GM23338 (cell line): Measurements from ENCODE around the gene KCNMA1. TPM values are rescaled to one million over a fixed set of nuclear protein-coding genes. Genes with fewer than 3 reads are reported as not detected.

Source experiments
- ATAC-seq: fragments of 200-7000 bp; cut with Tn5 transposase; 3 replicates; pipeline ENCODE4 v1.9.1; 2020
- DNase-seq: peaks from one replicate; pipeline ENCODE4 v3.0.0-alpha.2; 2015; ENCODE audit warnings: low spot score
- H2AFZ ChIP-seq: fragments of 200-600 bp; sonication (generic); 2 replicates; pipeline ENCODE4 v1.8.0; 2016; ENCODE audit warnings: antibody characterized with exemption, mild to moderate bottlenecking, moderate library complexity
- H3F3A ChIP-seq: fragments of 200-600 bp; sonication (generic); replicated peaks from 2 replicates; pipeline ENCODE4 v1.8.0; 2017; ENCODE audit warnings: antibody characterized with exemption, mixed run types, low read depth
- H3K27ac ChIP-seq: fragments of 200-600 bp; sonication (generic); 2 replicates; pipeline ENCODE4 v1.6.1; 2016; ENCODE audit warnings: low read depth
- H3K27me3 ChIP-seq: fragments of 200-600 bp; sonication (generic); 2 replicates; pipeline ENCODE4 v1.8.0; 2016; ENCODE audit warnings: mild to moderate bottlenecking, mixed run types, moderate library complexity; ENCODE audit not compliant: insufficient read depth
- H3K36me3 ChIP-seq: fragments of 200-600 bp; sonication (generic); 2 replicates; pipeline ENCODE4 v1.8.0; 2016; ENCODE audit warnings: mild to moderate bottlenecking; ENCODE audit not compliant: insufficient read depth
- H3K4me1 ChIP-seq: fragments of 200-600 bp; sonication (generic); 2 replicates; pipeline ENCODE4 v1.8.0; 2016; ENCODE audit warnings: mild to moderate bottlenecking, moderate library complexity; ENCODE audit not compliant: insufficient read depth
- H3K4me2 ChIP-seq: fragments of 200-600 bp; sonication (generic); 2 replicates; pipeline ENCODE4 v1.7.1; 2017; ENCODE audit warnings: mixed run types
- H3K4me3 ChIP-seq: fragments of 200-600 bp; sonication (generic); 2 replicates; pipeline ENCODE4 v1.6.1; 2016; ENCODE audit warnings: mixed run types
- H3K79me2 ChIP-seq: fragments of 200-600 bp; sonication (generic); replicated peaks from 2 replicates; pipeline ENCODE4 v1.8.0; 2017; ENCODE audit warnings: mild to moderate bottlenecking; ENCODE audit not compliant: insufficient read depth
- H3K9me2 ChIP-seq: fragments of 200-600 bp; sonication (generic); 2 replicates; pipeline ENCODE4 v1.8.0; 2017; ENCODE audit not compliant: insufficient read depth
- H4K20me1 ChIP-seq: fragments of 200-600 bp; sonication (generic); replicated peaks from 2 replicates; pipeline ENCODE4 v1.8.0; 2017; ENCODE audit warnings: mild to moderate bottlenecking; ENCODE audit not compliant: insufficient read depth
- H3K27ac Mint-ChIP-seq: 2 replicates; pipeline ENCODE4 v1.8.0; 2020; ENCODE audit warnings: inconsistent platforms, mild to moderate bottlenecking, moderate library complexity, mixed read lengths
- H3K27me3 Mint-ChIP-seq: 3 replicates; pipeline ENCODE4 v1.8.0; 2022; ENCODE audit warnings: low read depth, mild to moderate bottlenecking, moderate library complexity, mixed read lengths, inconsistent platforms; ENCODE audit not compliant: insufficient read depth, poor library complexity
- H3K36me3 Mint-ChIP-seq: 3 replicates; pipeline ENCODE4 v1.8.0; 2021; ENCODE audit warnings: low read depth, mild to moderate bottlenecking, inconsistent platforms, moderate library complexity, mixed read lengths
- H3K4me1 Mint-ChIP-seq: 3 replicates; pipeline ENCODE4 v1.8.0; 2020; ENCODE audit warnings: mild to moderate bottlenecking, inconsistent platforms, mixed read lengths
- H3K4me3 Mint-ChIP-seq: 3 replicates; pipeline ENCODE4 v1.8.0; 2021; ENCODE audit warnings: moderate library complexity, mild to moderate bottlenecking, inconsistent platforms, mixed read lengths
- H3K9me3 Mint-ChIP-seq: 3 replicates; pipeline ENCODE4 v1.8.0; 2020; ENCODE audit warnings: moderate library complexity, mild to moderate bottlenecking, inconsistent platforms, mixed read lengths
- CREB1 ChIP-seq: fragments of 250-450 bp; sonication (Bioruptor Pico); IDR thresholded peaks from 2 replicates; pipeline ENCODE4 v1.5.0; 2020; ENCODE audit warnings: low read depth, mild to moderate bottlenecking, moderate library complexity
- CTCF ChIP-seq, 2 experiments: fragments of 200-600 bp in 1 of 2; sonication (generic) in 1 of 2; conservative IDR thresholded peaks; 2 replicates each; pipeline versions ENCODE4 v1.5.1 to v1.6.1; 2016 to 2017; ENCODE audit warnings: antibody characterized with exemption in 2 of 2, low read depth in 2 of 2, mild to moderate bottlenecking in 2 of 2, moderate library complexity in 1 of 2
- ETS1 ChIP-seq: IDR thresholded peaks from 2 replicates; pipeline ENCODE4 v1.6.1; 2016; ENCODE audit warnings: antibody characterized with exemption
- EZH2 ChIP-seq: fragments of 200-600 bp; sonication (generic); IDR thresholded peaks from one replicate; pipeline ENCODE4 v1.8.0; 2017; ENCODE audit warnings: antibody characterized with exemption, mild to moderate bottlenecking, low read depth; ENCODE audit not compliant: unreplicated experiment
- EZH2phosphoT487 ChIP-seq: fragments of 200-600 bp; sonication (generic); IDR thresholded peaks from one replicate; pipeline ENCODE4 v1.8.1; 2018; ENCODE audit warnings: antibody characterized with exemption; ENCODE audit not compliant: unreplicated experiment
- JUNB ChIP-seq: IDR thresholded peaks from one replicate; pipeline ENCODE4 v1.6.1; 2016; ENCODE audit warnings: antibody characterized with exemption; ENCODE audit not compliant: unreplicated experiment
- NANOG ChIP-seq: IDR thresholded peaks from 2 replicates; pipeline ENCODE4 v1.6.1; 2016; ENCODE audit warnings: antibody characterized with exemption, borderline replicate concordance
- POLR2AphosphoS5 ChIP-seq: IDR thresholded peaks from 2 replicates; pipeline ENCODE4 v1.6.1; 2016; ENCODE audit warnings: antibody characterized with exemption, low read depth
- REST ChIP-seq: IDR thresholded peaks from one replicate; pipeline ENCODE4 v1.6.1; 2018; ENCODE audit warnings: antibody characterized with exemption; ENCODE audit not compliant: unreplicated experiment
- STAT1 ChIP-seq: IDR thresholded peaks from one replicate; pipeline ENCODE4 v1.6.1; 2016; ENCODE audit warnings: antibody characterized with exemption; ENCODE audit not compliant: unreplicated experiment
- ZNF114 ChIP-seq: fragments of 250-450 bp; sonication (Bioruptor Pico); IDR thresholded peaks from 2 replicates; pipeline ENCODE4 v1.5.0; 2020; ENCODE audit warnings: mild to moderate bottlenecking, moderate library complexity
- ZNF331 ChIP-seq: fragments of 250-450 bp; sonication (Bioruptor Pico); IDR thresholded peaks from 2 replicates; pipeline ENCODE4 v1.5.0; 2020; ENCODE audit warnings: low read depth, mild to moderate bottlenecking, moderate library complexity
- ZNF462 ChIP-seq: fragments of 250-450 bp; sonication (Bioruptor Pico); IDR thresholded peaks from 2 replicates; pipeline ENCODE4 v1.5.0; 2020; ENCODE audit warnings: mild to moderate bottlenecking, moderate library complexity
- polyA plus RNA-seq: library from polyadenylated mRNA; unstranded; fragments of >200 nt; fragmentation: Nextera tagmentation; extraction: Ambion mirVana; gene quantifications from 2 replicates; pipeline ENCODE4 v1.2.1, GENCODE V29; 2016
- total RNA-seq: library from RNA; depleted of rRNA; stranded (reverse); fragments of >200 nt; shearing (Covaris generic); gene quantifications from 2 replicates; pipeline ENCODE4 v1.2.3, GENCODE V29; 2014

The KCNMA1 gene
- total and polyA plus RNA-seq, 2 experiments from 2014 or later: 8.2 to 9.0 TPM

DNA sequence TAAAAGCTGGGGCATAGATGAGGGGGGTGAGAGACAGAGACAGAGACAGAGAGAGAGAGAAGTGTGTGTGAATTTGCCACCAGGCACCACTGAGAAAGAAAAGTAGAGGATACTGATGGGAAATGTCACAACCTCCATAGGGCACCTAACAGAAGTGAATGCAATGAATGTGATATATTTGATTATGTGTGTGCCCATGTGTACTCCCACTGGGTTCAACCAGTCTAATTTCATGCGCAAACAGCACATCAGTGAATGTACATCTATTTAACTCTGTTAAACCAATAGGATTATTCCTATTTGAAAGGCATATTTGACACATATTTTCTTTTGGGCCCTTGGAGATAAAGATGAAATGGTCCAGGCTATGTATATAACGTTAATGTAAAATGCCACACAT is 241.3 kb downstream of the KCNMA1 start:
- Histone ChIP-seq H2AFZ (no peak overlapping the region), H3K36me3 (no peaks in the 10 kb centered on the region), H3K4me2 (no peak overlapping the region), H3K4me3 (no peak overlapping the region), H3K27me3 (no peaks in the 10 kb centered on the region), H3K79me2 (no peaks in the 10 kb centered on the region), H3K27ac (no peak overlapping the region), H3F3A (no peaks in the 10 kb centered on the region), H3K4me1 (peaks cover 5% of the 10 kb centered on the region; the same call in 1 of the 2 replicates), H4K20me1 (no peaks in the 10 kb centered on the region), H3K9me2 (no peaks in the 10 kb centered on the region)
- TF ChIP-seq CREB1 (CRISPR knock-in tag) (no peak), POLR2AphosphoS5 (no peak), REST (no peak), ZNF462 (CRISPR knock-in tag) (no peak), STAT1 (no peak), CTCF (conservative IDR thresholded peaks at IDR 0.05; ENCODE audit: low read depth in 2 of 2) (no peak), EZH2phosphoT487 (no peak), ZNF331 (CRISPR knock-in tag) (no peak), ETS1 (no peak), NANOG (no peak), JUNB (no peak), EZH2 (no peak), ZNF114 (no peak)
- no peak overlapping the region for H3K4me3 Mint-ChIP-seq
- H3K27ac Mint-ChIP-seq: no peak overlapping the region
- no peaks in the 10 kb centered on the region for H3K9me3 Mint-ChIP-seq
- H3K4me1 Mint-ChIP-seq: peaks cover 7% of the 10 kb centered on the region; the same call in 2 of the 3 replicates
- no peak for DNase-seq
- no peaks in the 10 kb centered on the region for H3K36me3 Mint-ChIP-seq
- ATAC-seq: no peak
- H3K27me3 Mint-ChIP-seq: no peaks in the 10 kb centered on the region
